MM.1S (cell line): Measurements from ENCODE around the gene LRRC70.

Experiments
- DNase-seq: peaks from one replicate; pipeline ENCODE4 v3.0.0-alpha.2; 2015
- H2AFZ ChIP-seq: fragments of 300-600 bp; sonication (generic); 2 replicates; pipeline ENCODE4 v1.6.0; 2016; ENCODE audit warnings: antibody characterized with exemption, low read length
- H3F3A ChIP-seq: fragments of 300-600 bp; sonication (generic); 2 replicates; pipeline ENCODE4 v1.6.1; 2016; ENCODE audit warnings: mild to moderate bottlenecking, antibody characterized with exemption, low read length, moderate library complexity, mixed read lengths; ENCODE audit not compliant: insufficient read depth
- H3K27ac ChIP-seq: fragments of 300-600 bp; sonication (generic); 2 replicates; pipeline ENCODE4 v1.5.1; 2016; ENCODE audit warnings: mild to moderate bottlenecking, low read length
- H3K27me3 ChIP-seq: fragments of 300-600 bp; sonication (generic); replicated peaks from 2 replicates; pipeline ENCODE4 v1.6.0; 2016; ENCODE audit warnings: low read length; ENCODE audit not compliant: insufficient read depth
- H3K36me3 ChIP-seq: fragments of 300-600 bp; sonication (generic); replicated peaks from 2 replicates; pipeline ENCODE4 v1.6.1; 2016; ENCODE audit warnings: mild to moderate bottlenecking, low read length, mixed read lengths; ENCODE audit not compliant: insufficient read depth
- H3K4me1 ChIP-seq: fragments of 300-600 bp; sonication (generic); 2 replicates; pipeline ENCODE4 v1.6.1; 2016; ENCODE audit warnings: low read length, mixed read lengths
- H3K4me2 ChIP-seq: fragments of 300-600 bp; sonication (generic); 2 replicates; pipeline ENCODE4 v1.6.0; 2016; ENCODE audit warnings: low read depth, low read length
- H3K4me3 ChIP-seq: fragments of 300-600 bp; sonication (generic); 2 replicates; pipeline ENCODE4 v1.5.1; 2016; ENCODE audit warnings: low read length, mixed read lengths
- H3K79me2 ChIP-seq: fragments of 300-600 bp; sonication (generic); 2 replicates; pipeline ENCODE4 v1.6.1; 2016; ENCODE audit warnings: mixed run types, low read length, mixed read lengths
- H3K9ac ChIP-seq: fragments of 300-600 bp; sonication (generic); 2 replicates; pipeline ENCODE4 v1.6.1; 2016; ENCODE audit warnings: low read length, mixed read lengths
- H3K9me2 ChIP-seq: fragments of 300-600 bp; sonication (generic); replicated peaks from 2 replicates; pipeline ENCODE4 v1.6.1; 2016; ENCODE audit warnings: mild to moderate bottlenecking, low read length, mixed read lengths; ENCODE audit not compliant: insufficient read depth
- H3K9me3 ChIP-seq: fragments of 300-600 bp; sonication (generic); replicated peaks from 2 replicates; pipeline ENCODE4 v1.6.1; 2016; ENCODE audit warnings: mild to moderate bottlenecking, low read length, mixed read lengths; ENCODE audit not compliant: insufficient read depth
- H4K20me1 ChIP-seq: fragments of 300-600 bp; sonication (generic); 2 replicates; pipeline ENCODE4 v1.6.1; 2016; ENCODE audit warnings: mild to moderate bottlenecking, low read length, moderate library complexity, mixed read lengths; ENCODE audit not compliant: insufficient read depth
- CTCF ChIP-seq: fragments of 300-600 bp; sonication (generic); IDR thresholded peaks from 2 replicates; pipeline ENCODE4 v1.5.1; 2016; ENCODE audit warnings: antibody characterized with exemption, low read length, mixed read lengths
- EZH2 ChIP-seq: fragments of 300-600 bp; sonication (generic); optimal IDR thresholded peaks from 2 replicates; pipeline ENCODE3; 2017; ENCODE audit warnings: low read depth, mild to moderate bottlenecking, antibody characterized with exemption, low read length, mixed read lengths
- EZH2phosphoT487 ChIP-seq: fragments of 300-600 bp; sonication (generic); IDR thresholded peaks from 2 replicates; pipeline ENCODE4 v1.6.1; 2018; ENCODE audit warnings: antibody characterized with exemption, low read length

LRRC70 gene

DNA sequence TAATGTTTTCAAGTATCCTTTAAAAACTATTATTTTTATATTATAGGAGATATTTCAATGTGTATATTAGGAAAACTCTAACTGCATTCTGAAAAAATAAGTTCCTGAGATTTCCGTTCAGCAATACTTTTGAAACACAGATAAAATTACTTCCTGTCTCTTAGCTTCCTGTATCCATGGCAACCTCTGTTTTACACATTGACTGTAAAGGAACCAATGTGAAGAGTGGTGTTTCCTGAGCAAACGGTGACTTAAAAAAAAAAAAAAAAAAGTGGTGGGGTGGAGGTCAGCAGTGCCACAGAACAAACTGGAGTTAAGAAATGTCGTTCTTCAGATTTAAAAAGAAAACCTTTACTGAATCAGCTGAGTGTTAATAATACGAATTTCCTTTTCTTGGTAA lies at the start of gene LRRC70:
TSS of gene LRRC70 (plus strand) at position 280 of the 400 bp plus-strand sequence. CDS start 620 bp downstream, outside the sequence.
- DNase-seq, result peak; percentile 94
- Histone ChIP-seq H2AFZ (no peak within 1 kb of the TSS), H3K79me2 (peaks cover 9% of the 10 kb centered on the region; the same call in 1 of the 2 replicates), H3F3A (peaks cover 7% of the 10 kb centered on the region), H3K36me3 (no peaks in the 10 kb centered on the region), H3K27me3 (no peaks in the 10 kb centered on the region), H3K4me2 (peak within 1 kb of the TSS; percentile 39), H3K4me1 (peaks cover 39% of the 10 kb centered on the region), H4K20me1 (no peaks in the 10 kb centered on the region), H3K27ac (peak within 1 kb of the TSS; percentile 17; the same call in 1 of the 2 replicates), H3K9me2 (no peaks in the 10 kb centered on the region), H3K9me3 (no peaks in the 10 kb centered on the region), H3K9ac (peak within 1 kb of the TSS; percentile 21; the same call in 1 of the 2 replicates), H3K4me3 (peak within 1 kb of the TSS; percentile 23; the same call in 1 of the 2 replicates)
- TF ChIP-seq EZH2, result no peak
- TF ChIP-seq EZH2phosphoT487, result no peak
- no peak for TF ChIP-seq CTCF

- Histone ChIP-seq H3F3A (no peaks in the 10 kb centered on the region), H3K27ac (no peak overlapping the region), H3K4me1 (0 out of 2 replicates have a peak, but pooled peaks cover 3% of the 10 kb centered on the region), H3K79me2 (no peaks in the 10 kb centered on the region), H3K9ac (no peak overlapping the region), H3K4me3 (no peak overlapping the region), H4K20me1 (no peaks in the 10 kb centered on the region), H3K27me3 (no peaks in the 10 kb centered on the region), H3K36me3 (0 out of 2 replicates have a peak, but pooled peaks cover 2% of the 10 kb centered on the region), H2AFZ (no peak overlapping the region), H3K9me3 (no peaks in the 10 kb centered on the region), H3K9me2 (no peaks in the 10 kb centered on the region), H3K4me2 (no peak overlapping the region)
- TF ChIP-seq EZH2phosphoT487 (no peak), EZH2 (no peak), CTCF (no peak)
- DNase-seq, result no peak
These were observed 45.0 kb upstream of the LRRC70 start for GRCh38 chr5:62533597-62533996.

DNA sequence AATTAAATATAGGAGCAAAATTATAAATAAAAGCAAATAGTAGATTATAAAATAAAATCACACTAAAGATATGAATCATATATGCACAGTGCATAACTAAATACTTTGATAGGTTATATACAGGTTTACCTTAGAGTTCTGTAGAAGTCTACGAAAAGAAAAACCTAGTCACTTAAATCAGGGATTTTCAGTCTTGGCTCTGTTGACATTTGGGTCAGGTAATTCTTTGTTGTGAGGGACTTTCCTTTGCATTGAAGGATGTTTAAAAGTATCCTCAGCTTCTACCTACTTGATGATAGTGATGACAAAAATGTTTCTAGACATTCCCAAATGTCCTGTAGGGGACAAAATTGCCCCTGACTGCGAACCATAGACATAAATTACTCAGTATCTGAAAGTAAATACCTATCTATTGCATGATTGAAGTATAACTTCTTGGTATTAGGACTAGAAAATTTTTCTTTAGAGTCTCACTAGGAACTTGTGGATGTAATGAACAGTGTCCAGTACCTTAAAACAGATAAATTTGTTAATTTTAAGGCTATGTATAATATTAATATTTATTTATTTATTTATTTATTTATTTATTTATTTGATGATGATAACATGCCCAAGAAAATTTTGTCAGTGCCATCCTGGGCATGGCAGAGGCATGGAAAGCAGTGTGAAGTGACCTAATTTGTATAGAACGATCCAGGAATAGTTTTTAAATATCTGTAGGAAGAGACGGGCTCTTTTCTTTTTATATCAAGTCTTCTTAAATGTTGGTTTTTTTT lies 44.0 kb upstream of the LRRC70 start:
- H3K79me2 ChIP-seq, result no peaks in the 10 kb centered on the region
- no peak overlapping the region for H3K4me3 ChIP-seq
- H3F3A ChIP-seq, result no peaks in the 10 kb centered on the region
- H4K20me1 ChIP-seq, result no peaks in the 10 kb centered on the region
- H3K4me2 ChIP-seq, result no peak overlapping the region
- H3K27ac ChIP-seq, result no peak overlapping the region
- H3K36me3 ChIP-seq, result 0 out of 2 replicates have a peak, but pooled peaks cover 2% of the 10 kb centered on the region
- no peaks in the 10 kb centered on the region for H3K27me3 ChIP-seq
- H3K9ac ChIP-seq, result no peak overlapping the region
- no peak overlapping the region for H2AFZ ChIP-seq
- 0 out of 2 replicates have a peak, but pooled peaks cover 3% of the 10 kb centered on the region for H3K4me1 ChIP-seq
- DNase-seq, result no peak
- TF ChIP-seq EZH2, result no peak
- TF ChIP-seq CTCF, result no peak
- TF ChIP-seq EZH2phosphoT487, result no peak
- no peaks in the 10 kb centered on the region for H3K9me2 ChIP-seq
- H3K9me3 ChIP-seq, result no peaks in the 10 kb centered on the region
